ENCODE measurements around the gene ATP11A. TPM values are rescaled to one million over a fixed set of nuclear protein-coding genes. Genes with fewer than 3 reads are reported as not detected.

Gene ATP11A
- total and polyA plus RNA-seq, 9 of the 15 experiments (the other 6 are each of a cell fraction or from before 2014, with no cell fraction given): 0.38 to 34.2 (median 4.2) TPM

DNA sequence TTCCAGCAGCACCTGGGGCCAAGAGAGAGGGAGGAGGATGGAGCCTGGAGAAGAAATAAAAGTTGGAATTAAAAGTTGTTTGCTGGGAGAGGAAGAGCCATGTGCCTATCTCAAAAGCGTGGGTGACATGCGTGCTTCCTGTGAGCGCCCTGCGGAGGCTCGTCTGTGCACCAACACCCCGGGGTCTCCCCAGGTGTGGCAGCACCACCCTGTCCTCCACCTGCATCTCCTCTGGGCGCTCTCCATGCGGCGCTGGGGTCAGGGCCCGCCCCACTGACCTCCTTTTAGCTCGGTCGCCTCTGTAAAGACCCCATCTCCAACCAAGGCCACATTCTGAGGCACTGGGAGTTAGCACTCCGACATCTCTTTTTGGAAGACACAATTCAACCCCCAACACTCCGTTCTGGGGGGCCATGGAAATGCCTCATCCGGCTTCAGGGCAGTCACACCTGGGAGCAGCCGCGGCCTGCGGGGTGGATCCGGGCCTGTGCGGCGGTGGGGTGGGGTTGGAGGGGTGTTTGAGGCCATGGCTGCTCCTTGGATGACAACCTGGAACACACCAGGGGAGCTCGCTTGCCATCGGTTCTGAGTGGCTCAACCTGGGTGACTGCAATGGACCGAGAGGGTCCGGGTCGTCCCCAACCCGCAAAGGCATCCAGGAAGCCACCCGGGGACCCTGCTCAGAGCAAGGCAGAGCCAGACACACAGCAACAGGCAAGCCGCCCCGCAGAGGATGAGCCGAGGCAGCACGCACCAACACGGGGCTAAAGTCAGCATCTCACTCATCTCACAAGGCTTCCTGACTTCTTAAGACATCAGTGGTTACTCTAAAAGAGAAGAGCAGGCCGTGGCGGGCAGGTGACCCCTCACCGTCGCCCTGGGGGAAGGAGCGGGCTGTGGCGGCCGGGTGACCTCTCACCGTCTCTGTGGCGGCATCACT lies 199.8 kb downstream of the ATP11A start:
- DNase-seq (ENCODE audit: extremely low read depth in 1 of 4, low spot score in 3 of 4): no peak
- H3K79me2 ChIP-seq (ENCODE audit: control insufficient read depth, insufficient read depth, low read length): no peaks in the 10 kb centered on the region
- H3K36me3 ChIP-seq (ENCODE audit: control insufficient read depth, insufficient read depth, low read length): peaks cover 3% of the 10 kb centered on the region; the same call in 1 of the 3 replicates
- peaks cover 27 to 60% of the 10 kb centered on the region in 2 experiments for H3K27me3 ChIP-seq (ENCODE audit: control insufficient read depth in 2 of 2, insufficient read depth in 2 of 2, low read length in 2 of 2)
- ATAC-seq: no peak
- H3K9me1 ChIP-seq (ENCODE audit: control insufficient read depth, insufficient read depth, low read length): no peaks in the 10 kb centered on the region
- in situ Hi-C loops (cut with MboI): no loop called here
- H3K9me3 ChIP-seq (replicated peaks; ENCODE audit: control insufficient read depth, insufficient read depth, low read depth, low read length): no peaks in the 10 kb centered on the region
- FAIRE-seq: no peak
- no peak for TF ChIP-seq ARID1B (IDR thresholded peaks at IDR 0.05)
- TF ChIP-seq KDM4B (IDR thresholded peaks at IDR 0.05; ENCODE audit: borderline replicate concordance in 2 of 2, low read depth in 1 of 2): no peak
- TF ChIP-seq SIRT6 (IDR thresholded peaks at IDR 0.05; ENCODE audit: low read depth, low read length): no peak
- TF ChIP-seq, protein P1, sequence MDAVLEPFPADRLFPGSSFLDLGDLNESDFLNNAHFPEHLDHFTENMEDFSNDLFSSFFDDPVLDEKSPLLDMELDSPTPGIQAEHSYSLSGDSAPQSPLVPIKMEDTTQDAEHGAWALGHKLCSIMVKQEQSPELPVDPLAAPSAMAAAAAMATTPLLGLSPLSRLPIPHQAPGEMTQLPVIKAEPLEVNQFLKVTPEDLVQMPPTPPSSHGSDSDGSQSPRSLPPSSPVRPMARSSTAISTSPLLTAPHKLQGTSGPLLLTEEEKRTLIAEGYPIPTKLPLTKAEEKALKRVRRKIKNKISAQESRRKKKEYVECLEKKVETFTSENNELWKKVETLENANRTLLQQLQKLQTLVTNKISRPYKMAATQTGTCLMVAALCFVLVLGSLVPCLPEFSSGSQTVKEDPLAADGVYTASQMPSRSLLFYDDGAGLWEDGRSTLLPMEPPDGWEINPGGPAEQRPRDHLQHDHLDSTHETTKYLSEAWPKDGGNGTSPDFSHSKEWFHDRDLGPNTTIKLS (IDR thresholded peaks at IDR 0.05; ENCODE audit: borderline replicate concordance, low read depth): no peak
- TF ChIP-seq HDAC1 (IDR thresholded peaks at IDR 0.05): no peak
- TF ChIP-seq, protein P2, sequence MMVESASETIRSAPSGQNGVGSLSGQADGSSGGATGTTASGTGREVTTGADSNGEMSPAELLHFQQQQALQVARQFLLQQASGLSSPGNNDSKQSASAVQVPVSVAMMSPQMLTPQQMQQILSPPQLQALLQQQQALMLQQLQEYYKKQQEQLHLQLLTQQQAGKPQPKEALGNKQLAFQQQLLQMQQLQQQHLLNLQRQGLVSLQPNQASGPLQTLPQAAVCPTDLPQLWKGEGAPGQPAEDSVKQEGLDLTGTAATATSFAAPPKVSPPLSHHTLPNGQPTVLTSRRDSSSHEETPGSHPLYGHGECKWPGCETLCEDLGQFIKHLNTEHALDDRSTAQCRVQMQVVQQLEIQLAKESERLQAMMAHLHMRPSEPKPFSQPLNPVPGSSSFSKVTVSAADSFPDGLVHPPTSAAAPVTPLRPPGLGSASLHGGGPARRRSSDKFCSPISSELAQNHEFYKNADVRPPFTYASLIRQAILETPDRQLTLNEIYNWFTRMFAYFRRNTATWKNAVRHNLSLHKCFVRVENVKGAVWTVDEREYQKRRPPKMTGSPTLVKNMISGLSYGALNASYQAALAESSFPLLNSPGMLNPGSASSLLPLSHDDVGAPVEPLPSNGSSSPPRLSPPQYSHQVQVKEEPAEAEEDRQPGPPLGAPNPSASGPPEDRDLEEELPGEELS (CRISPR knock-in tag; IDR thresholded peaks at IDR 0.05; ENCODE audit: borderline replicate concordance): no peak
- TF ChIP-seq ARNT (IDR thresholded peaks at IDR 0.05): no peak
- TF ChIP-seq, protein P3, sequence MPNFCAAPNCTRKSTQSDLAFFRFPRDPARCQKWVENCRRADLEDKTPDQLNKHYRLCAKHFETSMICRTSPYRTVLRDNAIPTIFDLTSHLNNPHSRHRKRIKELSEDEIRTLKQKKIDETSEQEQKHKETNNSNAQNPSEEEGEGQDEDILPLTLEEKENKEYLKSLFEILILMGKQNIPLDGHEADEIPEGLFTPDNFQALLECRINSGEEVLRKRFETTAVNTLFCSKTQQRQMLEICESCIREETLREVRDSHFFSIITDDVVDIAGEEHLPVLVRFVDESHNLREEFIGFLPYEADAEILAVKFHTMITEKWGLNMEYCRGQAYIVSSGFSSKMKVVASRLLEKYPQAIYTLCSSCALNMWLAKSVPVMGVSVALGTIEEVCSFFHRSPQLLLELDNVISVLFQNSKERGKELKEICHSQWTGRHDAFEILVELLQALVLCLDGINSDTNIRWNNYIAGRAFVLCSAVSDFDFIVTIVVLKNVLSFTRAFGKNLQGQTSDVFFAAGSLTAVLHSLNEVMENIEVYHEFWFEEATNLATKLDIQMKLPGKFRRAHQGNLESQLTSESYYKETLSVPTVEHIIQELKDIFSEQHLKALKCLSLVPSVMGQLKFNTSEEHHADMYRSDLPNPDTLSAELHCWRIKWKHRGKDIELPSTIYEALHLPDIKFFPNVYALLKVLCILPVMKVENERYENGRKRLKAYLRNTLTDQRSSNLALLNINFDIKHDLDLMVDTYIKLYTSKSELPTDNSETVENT (CRISPR knock-in tag; IDR thresholded peaks at IDR 0.05): no peak
- TF ChIP-seq, protein P4, sequence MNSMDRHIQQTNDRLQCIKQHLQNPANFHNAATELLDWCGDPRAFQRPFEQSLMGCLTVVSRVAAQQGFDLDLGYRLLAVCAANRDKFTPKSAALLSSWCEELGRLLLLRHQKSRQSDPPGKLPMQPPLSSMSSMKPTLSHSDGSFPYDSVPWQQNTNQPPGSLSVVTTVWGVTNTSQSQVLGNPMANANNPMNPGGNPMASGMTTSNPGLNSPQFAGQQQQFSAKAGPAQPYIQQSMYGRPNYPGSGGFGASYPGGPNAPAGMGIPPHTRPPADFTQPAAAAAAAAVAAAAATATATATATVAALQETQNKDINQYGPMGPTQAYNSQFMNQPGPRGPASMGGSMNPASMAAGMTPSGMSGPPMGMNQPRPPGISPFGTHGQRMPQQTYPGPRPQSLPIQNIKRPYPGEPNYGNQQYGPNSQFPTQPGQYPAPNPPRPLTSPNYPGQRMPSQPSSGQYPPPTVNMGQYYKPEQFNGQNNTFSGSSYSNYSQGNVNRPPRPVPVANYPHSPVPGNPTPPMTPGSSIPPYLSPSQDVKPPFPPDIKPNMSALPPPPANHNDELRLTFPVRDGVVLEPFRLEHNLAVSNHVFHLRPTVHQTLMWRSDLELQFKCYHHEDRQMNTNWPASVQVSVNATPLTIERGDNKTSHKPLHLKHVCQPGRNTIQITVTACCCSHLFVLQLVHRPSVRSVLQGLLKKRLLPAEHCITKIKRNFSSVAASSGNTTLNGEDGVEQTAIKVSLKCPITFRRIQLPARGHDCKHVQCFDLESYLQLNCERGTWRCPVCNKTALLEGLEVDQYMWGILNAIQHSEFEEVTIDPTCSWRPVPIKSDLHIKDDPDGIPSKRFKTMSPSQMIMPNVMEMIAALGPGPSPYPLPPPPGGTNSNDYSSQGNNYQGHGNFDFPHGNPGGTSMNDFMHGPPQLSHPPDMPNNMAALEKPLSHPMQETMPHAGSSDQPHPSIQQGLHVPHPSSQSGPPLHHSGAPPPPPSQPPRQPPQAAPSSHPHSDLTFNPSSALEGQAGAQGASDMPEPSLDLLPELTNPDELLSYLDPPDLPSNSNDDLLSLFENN (IDR thresholded peaks at IDR 0.05; ENCODE audit: low read depth in 2 of 2, low read length in 2 of 2): no peak
- TF ChIP-seq HEY1 (CRISPR knock-in tag; IDR thresholded peaks at IDR 0.05; ENCODE audit: borderline replicate concordance): no peak
- TF ChIP-seq NFRKB (IDR thresholded peaks at IDR 0.05; ENCODE audit: low read depth): no peak
- no peak overlapping the region for H3K4me2 ChIP-seq (ENCODE audit: insufficient read depth, low read length)
- H3K4me3 ChIP-seq: no peak overlapping the region
- POLR2A ChIA-PET: no interaction called here
- no peak overlapping the region for H2AFZ ChIP-seq (ENCODE audit: low read depth, low read length)
- peaks cover 14% of the 10 kb centered on the region for H4K20me1 ChIP-seq (replicated peaks; ENCODE audit: control insufficient read depth, insufficient read depth, low read length)
- H3K9ac ChIP-seq (ENCODE audit: insufficient read depth in 1 of 2, low read depth in 2 of 2, low read length in 2 of 2): no peak overlapping the region
- CTCF ChIA-PET (ENCODE audit: low intra/inter-chr PET ratio): no interaction called here
- H3K27ac ChIP-seq (ENCODE audit: extremely low read depth, low read depth, low read length): no peak overlapping the region
- WGBS (ENCODE audit: insufficient coverage, low coverage, missing lambda C conversion rate): 8% methylated on average over 24 of the region's 42 CpGs
- H3K4me1 ChIP-seq (replicated peaks in 1 of 2; ENCODE audit: control insufficient read depth in 2 of 2, insufficient read depth in 2 of 2, low read length in 2 of 2): peaks cover 0 to 39% of the 10 kb centered on the region in 2 experiments; a peak in 2 of 5 replicates
- intact Hi-C loops (cut with micrococcal nuclease): no loop called here
- no TSS peak for BruUV-seq (replicated peaks)
